Gastrocnemius medialis (tissue), 4 donors: ENCODE measurements around the gene HYDIN.

ENCODE experiments used
- CTCF ChIP-seq, 5 experiments: fragments of 450-650 bp in 3 of 5; fragments of 200-600 bp in 2 of 5; sonication (generic) in 2 of 5; IDR thresholded peaks in 4 of 5; conservative IDR thresholded peaks in 1 of 5; 1 replicate in 4 of 5; 2 replicates in 1 of 5; pipeline ENCODE4 v1.5.1; 2016 to 2019; ENCODE audit warnings: antibody characterized with exemption in 5 of 5, mild to moderate bottlenecking in 3 of 5, moderate library complexity in 3 of 5
- POLR2A ChIP-seq, 2 donors: fragments of 450-650 bp; IDR thresholded peaks; one replicate each; pipeline ENCODE4 v1.6.1; 2017; ENCODE audit warnings: antibody characterized with exemption in 2 of 2, mild to moderate bottlenecking in 2 of 2, moderate library complexity in 2 of 2

DNA sequence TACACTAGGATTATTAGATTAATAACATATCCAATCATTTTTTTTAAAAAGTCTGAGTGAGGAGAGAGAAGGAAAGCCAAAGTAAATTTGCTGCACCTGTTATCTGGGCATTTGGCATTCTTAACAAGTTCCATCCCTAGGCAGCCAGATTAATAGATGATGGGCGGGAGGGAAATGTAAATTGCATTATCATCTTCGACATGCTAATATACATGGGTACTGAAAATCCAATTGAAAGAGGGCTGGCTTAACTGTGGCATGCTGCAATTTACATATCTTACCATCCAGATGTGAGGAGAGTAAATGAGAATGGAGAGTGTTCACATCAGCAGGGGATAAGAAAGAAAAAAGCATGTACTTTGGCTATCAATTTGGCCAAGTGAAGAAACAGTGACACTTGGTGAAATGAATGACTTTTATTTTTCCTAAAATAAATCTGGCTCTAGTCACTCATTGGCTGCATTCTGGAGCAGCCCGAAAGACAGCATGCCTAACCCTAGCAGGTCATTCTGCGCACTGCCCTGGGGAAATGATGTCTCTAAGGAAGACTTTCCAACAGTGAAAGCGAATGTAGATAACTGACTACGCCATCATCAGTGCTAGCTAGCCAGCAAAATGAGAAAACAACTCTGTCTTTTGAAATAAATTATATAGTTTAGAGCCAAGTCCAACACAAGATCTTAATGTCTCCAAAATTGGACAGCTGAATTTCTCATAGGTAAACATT is 57.9 kb downstream of the HYDIN start:
- TF ChIP-seq POLR2A (IDR thresholded peaks at IDR 0.05), result no peak
- no peak for TF ChIP-seq CTCF (IDR thresholded peaks at IDR 0.05 in 4 of 5, conservative IDR thresholded peaks at IDR 0.05 in 1 of 5)
